Vagina (tissue), 2 donors: ENCODE results near the gene ZNF438.

Experiments used
- POLR2A ChIP-seq, 2 donors: fragments of 450-650 bp; IDR thresholded peaks; one replicate each; pipeline ENCODE4 v1.6.1; 2017; ENCODE audit warnings: antibody characterized with exemption in 2 of 2, mild to moderate bottlenecking in 2 of 2, moderate library complexity in 2 of 2
- POLR2AphosphoS5 ChIP-seq, 2 donors: sonication (generic); formaldehyde crosslinking; IDR thresholded peaks; one replicate each; pipeline ENCODE4 v1.9.0; 2017; ENCODE audit warnings: antibody characterized with exemption in 2 of 2, mild to moderate bottlenecking in 2 of 2, low read depth in 1 of 2; ENCODE audit not compliant: insufficient read depth in 1 of 2
- TF ChIP-seq, protein P1 (sequence below), 3 experiments: fragments of 450-650 bp in 2 of 3; fragments of 200-600 bp in 1 of 3; sonication (generic) in 1 of 3; IDR thresholded peaks; one replicate each; pipeline ENCODE4 v1.5.1; 2017 to 2019; ENCODE audit warnings: antibody characterized with exemption in 3 of 3, mild to moderate bottlenecking in 2 of 3, moderate library complexity in 2 of 3

DNA sequence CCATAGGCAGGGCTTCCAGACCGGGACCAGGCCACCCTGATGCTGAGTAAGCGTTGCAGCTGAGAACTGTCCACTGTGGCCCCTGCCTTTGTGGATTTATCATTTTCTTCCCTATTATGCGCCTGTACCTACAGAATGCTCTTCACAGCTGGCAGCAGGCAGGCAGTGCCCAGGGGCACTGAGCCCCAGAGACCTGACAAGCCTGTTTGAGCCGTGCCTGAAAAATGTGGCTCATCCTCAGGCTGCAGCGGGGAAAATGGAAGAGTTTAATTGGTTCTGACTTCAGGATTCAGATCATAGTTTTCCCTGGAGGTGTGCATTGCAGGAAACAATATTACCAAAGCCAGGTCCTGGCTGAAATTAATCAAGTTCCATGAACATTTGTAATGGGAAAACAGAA lies 200.2 kb downstream of the ZNF438 start:
- TF ChIP-seq POLR2A (IDR thresholded peaks at IDR 0.05), result no peak
- TF ChIP-seq, protein P1, sequence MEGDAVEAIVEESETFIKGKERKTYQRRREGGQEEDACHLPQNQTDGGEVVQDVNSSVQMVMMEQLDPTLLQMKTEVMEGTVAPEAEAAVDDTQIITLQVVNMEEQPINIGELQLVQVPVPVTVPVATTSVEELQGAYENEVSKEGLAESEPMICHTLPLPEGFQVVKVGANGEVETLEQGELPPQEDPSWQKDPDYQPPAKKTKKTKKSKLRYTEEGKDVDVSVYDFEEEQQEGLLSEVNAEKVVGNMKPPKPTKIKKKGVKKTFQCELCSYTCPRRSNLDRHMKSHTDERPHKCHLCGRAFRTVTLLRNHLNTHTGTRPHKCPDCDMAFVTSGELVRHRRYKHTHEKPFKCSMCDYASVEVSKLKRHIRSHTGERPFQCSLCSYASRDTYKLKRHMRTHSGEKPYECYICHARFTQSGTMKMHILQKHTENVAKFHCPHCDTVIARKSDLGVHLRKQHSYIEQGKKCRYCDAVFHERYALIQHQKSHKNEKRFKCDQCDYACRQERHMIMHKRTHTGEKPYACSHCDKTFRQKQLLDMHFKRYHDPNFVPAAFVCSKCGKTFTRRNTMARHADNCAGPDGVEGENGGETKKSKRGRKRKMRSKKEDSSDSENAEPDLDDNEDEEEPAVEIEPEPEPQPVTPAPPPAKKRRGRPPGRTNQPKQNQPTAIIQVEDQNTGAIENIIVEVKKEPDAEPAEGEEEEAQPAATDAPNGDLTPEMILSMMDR (IDR thresholded peaks at IDR 0.05), result no peak
- no peak for TF ChIP-seq POLR2AphosphoS5 (IDR thresholded peaks at IDR 0.05; ENCODE audit: insufficient read depth in 1 of 2, low read depth in 1 of 2)
